IMR-90 (cell line): ENCODE measurements around the gene NAPA. TPM values are rescaled to one million over a fixed set of nuclear protein-coding genes. Genes with fewer than 3 reads are reported as not detected.

Experiments used
- ATAC-seq: fragments of 200-7000 bp; cut with Tn5 transposase; 2 replicates; pipeline ENCODE4 v1.9.1; 2020; ENCODE audit warnings: low read depth, mild to moderate bottlenecking, moderate library complexity
- BruUV-seq: library from RNA; stranded (reverse); fragments of 400-500 nt; replicated peaks from 2 replicates; lab custom pipeline; 2021; lab: Mats Ljungman, UMichigan
- CTCF ChIA-PET: fragments of 300-600 bp; formaldehyde crosslinking; extraction: SDS; loops from one replicate; lab custom pipeline; 2021; ENCODE audit warnings: antibody characterized with exemption; lab: Yijun Ruan, JAX
- POLR2A ChIA-PET: fragments of 300-600 bp; sonication (Branson Sonifier 250); formaldehyde crosslinking; loops from one replicate; lab custom pipeline; 2022; ENCODE audit warnings: antibody characterized with exemption; ENCODE audit not compliant: unreplicated experiment; lab: Charles Lee
- DNase-seq: peaks from one replicate; pipeline ENCODE4 v3.0.0; 2013
- H2AFZ ChIP-seq: replicated peaks from 2 replicates; pipeline ENCODE3; 2013; ENCODE audit warnings: low read length, mild to moderate bottlenecking; ENCODE audit not compliant: poor library complexity
- H2AK5ac ChIP-seq: 2 replicates; pipeline ENCODE4 v1.6.1; 2013; ENCODE audit warnings: low read depth, low read length, inconsistent platforms
- H2AK9ac ChIP-seq: replicated peaks from 2 replicates; pipeline ENCODE3; 2013; ENCODE audit warnings: mild to moderate bottlenecking, low read depth, low read length, moderate library complexity; ENCODE audit not compliant: poor library complexity
- H2BK120ac ChIP-seq: 2 replicates; pipeline ENCODE4 v1.6.1; 2013; ENCODE audit warnings: low read depth, low read length, inconsistent platforms
- H2BK15ac ChIP-seq: 3 replicates; pipeline ENCODE4 v1.6.1; 2013; ENCODE audit warnings: low read depth, low read length, inconsistent platforms
- H2BK20ac ChIP-seq: 2 replicates; pipeline ENCODE4 v1.6.1; 2013; ENCODE audit warnings: low read depth, mild to moderate bottlenecking, inconsistent platforms, low read length, moderate library complexity
- H2BK5ac ChIP-seq: 2 replicates; pipeline ENCODE4 v1.6.1; 2013; ENCODE audit warnings: mild to moderate bottlenecking, low read depth, low read length, inconsistent platforms; ENCODE audit not compliant: poor library complexity, severe bottlenecking
- H3K14ac ChIP-seq: replicated peaks from 2 replicates; pipeline ENCODE4 v1.6.1; 2013; ENCODE audit warnings: low read depth, low read length, inconsistent platforms
- H3K18ac ChIP-seq: 2 replicates; pipeline ENCODE4 v1.6.1; 2013; ENCODE audit warnings: low read depth, low read length, control low read depth
- H3K23ac ChIP-seq: 2 replicates; pipeline ENCODE4 v1.6.1; 2013; ENCODE audit warnings: low read depth, low read length, inconsistent platforms
- H3K27ac ChIP-seq: 2 replicates; pipeline ENCODE4 v1.5.1; 2013; ENCODE audit warnings: mild to moderate bottlenecking, control low read depth, low read length; ENCODE audit not compliant: insufficient read depth
- H3K27me3 ChIP-seq: 2 replicates; pipeline ENCODE4 v1.6.1; 2013; ENCODE audit warnings: low read length; ENCODE audit not compliant: control insufficient read depth, insufficient read depth
- H3K36me3 ChIP-seq: 2 replicates; pipeline ENCODE4 v1.6.1; 2013; ENCODE audit warnings: low read length, mixed read lengths; ENCODE audit not compliant: control insufficient read depth, insufficient read depth
- H3K4ac ChIP-seq: 2 replicates; pipeline ENCODE4 v1.6.1; 2013; ENCODE audit warnings: low read depth, low read length, inconsistent platforms
- H3K4me1 ChIP-seq: 2 replicates; pipeline ENCODE4 v1.6.1; 2013; ENCODE audit warnings: low read length, mixed read lengths; ENCODE audit not compliant: control insufficient read depth, insufficient read depth
- H3K4me2 ChIP-seq: 2 replicates; pipeline ENCODE4 v1.6.1; 2013; ENCODE audit warnings: low read depth, mild to moderate bottlenecking, control low read depth, low read length, moderate library complexity
- H3K4me3 ChIP-seq: 2 replicates; pipeline ENCODE4 v1.5.1; 2013; ENCODE audit warnings: low read depth, mild to moderate bottlenecking, control low read depth, low read length, moderate library complexity; ENCODE audit not compliant: insufficient read depth
- H3K56ac ChIP-seq: 2 replicates; pipeline ENCODE4 v1.6.1; 2013; ENCODE audit warnings: low read length, inconsistent platforms; ENCODE audit not compliant: insufficient read depth; ENCODE audit errors: extremely low read depth
- H3K79me1 ChIP-seq, 2 experiments: 2 replicates each; pipeline ENCODE4 v1.6.1; 2013; ENCODE audit warnings: low read length in 2 of 2, inconsistent platforms in 1 of 2, low read depth in 1 of 2
- H3K9ac ChIP-seq: 2 replicates; pipeline ENCODE4 v1.6.1; 2013; ENCODE audit warnings: low read depth, low read length, control low read depth
- H3K9me1 ChIP-seq: 2 replicates; pipeline ENCODE4 v1.6.1; 2013; ENCODE audit warnings: low read length, inconsistent platforms; ENCODE audit not compliant: insufficient read depth
- H3K9me3 ChIP-seq: 2 replicates; pipeline ENCODE4 v1.6.1; 2013; ENCODE audit warnings: low read length; ENCODE audit not compliant: control insufficient read depth, insufficient read depth
- H4K20me1 ChIP-seq: 2 replicates; pipeline ENCODE4 v1.6.1; 2013; ENCODE audit warnings: low read length, inconsistent platforms; ENCODE audit not compliant: insufficient read depth
- H4K5ac ChIP-seq: 2 replicates; pipeline ENCODE4 v1.6.1; 2013; ENCODE audit warnings: mild to moderate bottlenecking, low read depth, low read length, control low read depth
- H4K8ac ChIP-seq, 2 experiments: 2 replicates each; pipeline ENCODE4 v1.6.1; 2013; ENCODE audit warnings: low read depth in 2 of 2, low read length in 2 of 2, control low read depth in 1 of 2, inconsistent platforms in 1 of 2
- H4K91ac ChIP-seq: 2 replicates; pipeline ENCODE4 v1.6.1; 2013; ENCODE audit warnings: low read depth, low read length, inconsistent platforms; ENCODE audit not compliant: insufficient read depth
- BHLHE40 ChIP-seq: fragments of 150-350 bp; IDR thresholded peaks from 2 replicates; pipeline ENCODE4 v1.6.1; 2016; ENCODE audit warnings: mild to moderate bottlenecking, low read depth, low read length
- CEBPB ChIP-seq: IDR thresholded peaks from 2 replicates; pipeline ENCODE4 v1.6.1; 2012; ENCODE audit warnings: low read depth, low read length, improper control_type of control experiment
- CTCF ChIP-seq: conservative IDR thresholded peaks from 2 replicates; pipeline ENCODE4 v1.5.1; 2012; ENCODE audit warnings: mild to moderate bottlenecking, low read depth, low read length, improper control_type of control experiment
- MXI1 ChIP-seq: IDR thresholded peaks from 2 replicates; pipeline ENCODE4 v1.6.1; 2012; ENCODE audit warnings: low read depth, mild to moderate bottlenecking, low read length, moderate library complexity, borderline replicate concordance
- NFE2L2 ChIP-seq: fragments of 150-350 bp; IDR thresholded peaks from 2 replicates; pipeline ENCODE4 v1.6.1; 2016; ENCODE audit warnings: low read depth, mild to moderate bottlenecking, low read length
- RCOR1 ChIP-seq: IDR thresholded peaks from 2 replicates; pipeline ENCODE4 v1.6.1; 2012; ENCODE audit warnings: mild to moderate bottlenecking, low read length, improper control_type of control experiment; ENCODE audit not compliant: insufficient replicate concordance
- RFX5 ChIP-seq: IDR thresholded peaks from 2 replicates; pipeline ENCODE4 v1.8.0; 2012; ENCODE audit warnings: low read depth, mild to moderate bottlenecking, low read length, moderate library complexity
- SMC3 ChIP-seq: fragments of 150-350 bp; IDR thresholded peaks from 2 replicates; pipeline ENCODE4 v1.6.1; 2016; ENCODE audit warnings: low read depth, mild to moderate bottlenecking, antibody characterized with exemption, low read length, moderate library complexity
- WGBS, 2 experiments: methylation state at CpG; one replicate each; pipeline versions ENCODE4 v1.1.5 to v1.1.7; 2013; ENCODE audit warnings: missing lambda C conversion rate in 2 of 2; ENCODE audit not compliant: insufficient read length in 1 of 2; ENCODE audit errors: extremely low coverage in 2 of 2; 5-methylcytosine and 5-hydroxymethylcytosine counted together
- dilution Hi-C: fragments of 300-500 bp; cut with HindIII; formaldehyde crosslinking; loops from one replicate; pipeline ENCODE4 v1.14.3; 2018; ENCODE audit warnings: low sequenced_read_pairs; ENCODE audit not compliant: unreplicated experiment
- in situ Hi-C: fragments of 300-500 bp; cut with MboI; formaldehyde crosslinking; loops from 3 replicates; pipeline ENCODE4 v1.14.3; 2019; ENCODE audit warnings: low sequenced_read_pairs, inconsistent platforms, mixed read lengths
- intact Hi-C: fragments of 100-400 bp; cut with micrococcal nuclease; formaldehyde crosslinking; loops from 2 replicates; pipeline ENCODE4 v1.10.0; 2022
- polyA plus RNA-seq, 3 experiments: library from polyadenylated mRNA; depleted of rRNA; stranded (reverse); fragments of >200 nt; gene quantifications; 2 replicates each; pipeline ENCODE4 v1.2.3, GENCODE V29; 2012; ENCODE audit warnings: low replicate concordance in 1 of 3
- total RNA-seq: library from RNA; depleted of rRNA; stranded (reverse); fragments of >200 nt; gene quantifications from 2 replicates; pipeline ENCODE4 v1.2.3, GENCODE V29; 2012
- TF ChIP-seq, protein P1 (sequence below): fragments of 150-350 bp; IDR thresholded peaks from 2 replicates; pipeline ENCODE4 v1.6.1; 2017; ENCODE audit warnings: mild to moderate bottlenecking, antibody characterized with exemption, low read length, low read depth

Gene NAPA
- total and polyA plus RNA-seq, 2 of the 4 experiments (the other 2 are of a cell fraction): 76.4 to 126 TPM

DNA sequence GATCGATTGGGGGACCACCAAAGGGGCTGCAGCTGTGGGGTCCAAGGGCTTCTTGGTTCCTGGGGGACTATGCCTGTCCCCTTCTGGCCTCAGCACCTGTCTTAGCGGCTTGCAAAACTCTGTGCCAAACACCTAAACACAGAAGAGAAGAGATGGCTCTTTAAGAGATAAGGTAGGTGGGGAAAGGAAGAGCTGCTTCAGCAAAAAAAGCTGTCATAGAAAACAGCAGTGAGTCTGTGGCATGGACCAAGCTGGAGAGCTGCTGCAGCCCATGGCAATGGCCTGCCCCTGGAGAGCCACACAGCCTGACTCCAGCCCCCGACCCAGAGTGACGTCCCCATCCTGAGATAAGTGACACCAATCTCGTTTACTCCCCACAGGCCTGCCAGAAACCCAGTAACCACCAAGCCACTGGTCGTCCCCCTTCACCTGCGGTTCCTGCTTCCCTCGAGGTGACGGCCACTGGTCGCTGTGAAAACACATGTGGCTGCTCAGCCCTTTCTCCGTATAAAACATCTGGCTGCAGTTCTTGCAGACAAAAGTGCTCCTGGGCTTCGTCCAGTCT lies 25.0 kb upstream of the NAPA start:
- no peak overlapping the region for H2BK120ac ChIP-seq
- H3K27me3 ChIP-seq: peaks cover 22% of the 10 kb centered on the region
- H3K79me1 ChIP-seq: no peaks in the 10 kb centered on the region
- no peaks in the 10 kb centered on the region for H3K9me1 ChIP-seq
- BruUV-seq: no TSS peak
- no peaks in the 10 kb centered on the region for H3K36me3 ChIP-seq
- no peak overlapping the region for H2AK9ac ChIP-seq
- no peak overlapping the region for H3K4me2 ChIP-seq
- no peak overlapping the region for H4K8ac ChIP-seq
- H3K9ac ChIP-seq: no peak overlapping the region
- no peak overlapping the region for H2AK5ac ChIP-seq
- intact Hi-C loops (loop anchor here (1.0 to 2.0 kb wide), 2 partner anchors 69 to 158 kb away; partner anchors contain the start of gene BICRA), in situ Hi-C loops (no loop called here), dilution Hi-C loops (no loop called here)
- H2BK15ac ChIP-seq: no peak overlapping the region
- no peak overlapping the region for H2BK20ac ChIP-seq
- H3K56ac ChIP-seq: no peak overlapping the region
- H3K4ac ChIP-seq: no peak overlapping the region
- H3K4me3 ChIP-seq: no peak overlapping the region
- no peak overlapping the region for H2AFZ ChIP-seq
- 32% methylated on average over 5 of the region's 12 CpGs; no CpG with 5 or more reads in 1 of the 2 experiments for WGBS, 2 experiments
- H4K91ac ChIP-seq: no peak overlapping the region
- TF ChIP-seq BHLHE40 (no peak), MXI1 (no peak), RFX5 (no peak), CTCF (no peak), NFE2L2 (no peak), CEBPB (no peak), SMC3 (no peak), RCOR1 (no peak)
- TF ChIP-seq, protein P1, sequence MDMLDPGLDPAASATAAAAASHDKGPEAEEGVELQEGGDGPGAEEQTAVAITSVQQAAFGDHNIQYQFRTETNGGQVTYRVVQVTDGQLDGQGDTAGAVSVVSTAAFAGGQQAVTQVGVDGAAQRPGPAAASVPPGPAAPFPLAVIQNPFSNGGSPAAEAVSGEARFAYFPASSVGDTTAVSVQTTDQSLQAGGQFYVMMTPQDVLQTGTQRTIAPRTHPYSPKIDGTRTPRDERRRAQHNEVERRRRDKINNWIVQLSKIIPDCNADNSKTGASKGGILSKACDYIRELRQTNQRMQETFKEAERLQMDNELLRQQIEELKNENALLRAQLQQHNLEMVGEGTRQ: no peak
- H4K20me1 ChIP-seq: no peaks in the 10 kb centered on the region
- peaks cover 3% of the 10 kb centered on the region for H3K4me1 ChIP-seq
- DNase-seq (no peak), ATAC-seq (no peak)
- H3K27ac ChIP-seq: no peak overlapping the region
- no peak overlapping the region for H4K5ac ChIP-seq
- ChIA-PET CTCF (no interaction called here), POLR2A (no interaction called here)
- no peak overlapping the region for H3K18ac ChIP-seq
- H2BK5ac ChIP-seq: no peak overlapping the region
- H3K14ac ChIP-seq: no peak overlapping the region
- H3K9me3 ChIP-seq: no peaks in the 10 kb centered on the region
- H3K23ac ChIP-seq: no peak overlapping the region
